HG02571 (cell line): ENCODE measurements around the gene KRTAP5-11.
"Not testable (repeated sequence)": the region's sequence is repeated elsewhere in the genome, so short reads cannot be mapped to it uniquely, and the experiment has no call there.

Experiments used
- ATAC-seq: cut with Tn5 transposase; IDR thresholded peaks from one replicate; pipeline ENCODE4 v1.9.1; 2021; ENCODE audit warnings: mild to moderate bottlenecking, moderate library complexity; ENCODE audit not compliant: unreplicated experiment

KRTAP5-11 gene, protein sequence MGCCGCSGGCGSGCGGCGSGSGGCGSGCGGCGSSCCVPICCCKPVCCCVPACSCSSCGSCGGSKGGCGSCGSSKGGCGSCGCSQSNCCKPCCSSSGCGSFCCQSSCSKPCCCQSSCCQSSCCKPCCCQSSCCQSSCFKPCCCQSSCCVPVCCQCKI

DNA sequence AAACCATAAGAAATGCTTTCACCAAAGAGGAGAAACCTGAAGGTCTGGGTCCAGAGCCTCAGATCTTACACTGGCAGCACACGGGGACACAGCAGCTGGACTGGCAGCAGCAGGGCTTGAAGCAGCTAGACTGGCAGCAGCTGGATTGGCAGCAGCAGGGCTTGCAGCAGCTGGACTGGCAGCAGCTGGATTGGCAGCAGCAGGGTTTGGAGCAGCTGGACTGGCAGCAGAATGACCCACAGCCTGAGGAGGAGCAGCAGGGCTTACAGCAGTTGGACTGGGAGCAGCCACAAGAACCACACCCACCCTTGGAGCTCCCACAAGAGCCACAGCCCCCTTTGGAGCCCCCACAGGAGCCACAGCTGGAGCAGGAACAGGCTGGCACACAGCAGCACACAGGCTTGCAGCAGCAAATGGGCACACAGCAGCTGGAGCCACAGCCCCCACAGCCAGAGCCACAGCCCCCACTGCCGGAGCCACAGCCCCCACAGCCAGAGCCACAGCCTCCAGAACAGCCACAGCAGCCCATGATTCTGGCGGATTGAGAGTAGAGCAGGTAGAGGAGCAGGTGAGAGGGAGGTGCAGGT is at the start of gene KRTAP5-11:
Gene KRTAP5-11, minus strand, starts transcription at position 567 of the 587 bp plus-strand sequence. Its CDS starts 38 bp downstream, at position 529.
- ATAC-seq, result no peak

DNA sequence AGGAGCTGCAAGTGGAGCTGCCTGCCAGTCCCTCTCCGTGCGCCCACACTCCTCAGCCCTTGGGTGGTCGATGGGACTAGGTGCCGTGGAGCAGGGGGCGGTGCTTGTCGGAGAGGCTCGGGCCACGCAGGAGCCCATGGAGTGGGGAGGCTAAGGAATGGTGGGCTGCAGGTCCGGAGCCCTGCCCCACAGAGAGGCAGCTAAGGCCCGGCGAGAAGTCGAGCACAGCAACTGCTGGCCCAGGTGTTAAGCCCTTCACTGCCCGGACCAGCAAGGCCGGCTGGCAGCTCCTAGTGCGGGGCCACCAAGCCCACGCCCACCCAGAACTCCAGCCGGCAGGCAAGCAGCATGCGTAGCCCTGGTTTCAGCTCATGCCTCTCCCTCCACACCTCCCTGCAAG is 48.9 kb upstream of the KRTAP5-11 start:
- ATAC-seq, result not testable (repeated sequence)

DNA sequence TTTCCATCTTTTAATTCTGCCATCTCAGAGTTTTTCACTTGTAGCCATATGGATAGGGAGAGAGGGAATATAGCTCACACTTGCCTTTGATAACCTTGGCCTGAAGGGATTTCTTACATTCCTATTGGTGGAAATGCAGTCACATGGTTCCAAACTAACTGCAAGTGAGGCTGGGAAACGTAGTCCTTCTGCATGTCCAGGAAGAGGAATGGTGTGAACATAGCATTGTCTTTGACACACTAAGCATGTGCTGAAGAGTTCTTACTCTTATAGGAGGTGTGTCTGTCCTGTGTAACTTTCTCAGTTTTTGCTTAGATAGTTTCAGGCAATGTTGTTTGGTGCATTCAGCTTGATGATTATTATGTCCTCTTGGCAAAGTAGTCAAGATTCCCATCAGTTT is 47.4 kb upstream of the KRTAP5-11 start:
- not testable (repeated sequence) for ATAC-seq

DNA sequence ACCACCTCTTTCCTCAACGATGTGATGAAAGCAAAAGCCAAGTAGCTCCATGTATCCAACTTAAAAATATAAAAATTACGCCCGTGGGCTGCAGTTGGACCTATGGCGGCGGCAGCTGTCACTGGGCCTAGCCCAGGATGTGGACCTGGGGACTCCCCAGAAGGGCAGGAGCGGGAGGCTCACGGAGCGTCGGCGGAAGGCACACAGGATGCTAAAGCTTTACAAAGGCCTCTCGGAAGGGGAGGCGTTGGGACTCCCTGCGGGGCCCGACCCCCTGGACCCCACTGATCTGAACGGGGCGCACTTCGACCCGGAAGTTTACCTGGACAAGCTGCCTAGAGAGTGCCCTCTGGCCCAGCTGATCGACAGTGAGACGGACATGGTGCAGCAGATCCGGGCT is 46.3 kb upstream of the KRTAP5-11 start:
- not testable (repeated sequence) for ATAC-seq

DNA sequence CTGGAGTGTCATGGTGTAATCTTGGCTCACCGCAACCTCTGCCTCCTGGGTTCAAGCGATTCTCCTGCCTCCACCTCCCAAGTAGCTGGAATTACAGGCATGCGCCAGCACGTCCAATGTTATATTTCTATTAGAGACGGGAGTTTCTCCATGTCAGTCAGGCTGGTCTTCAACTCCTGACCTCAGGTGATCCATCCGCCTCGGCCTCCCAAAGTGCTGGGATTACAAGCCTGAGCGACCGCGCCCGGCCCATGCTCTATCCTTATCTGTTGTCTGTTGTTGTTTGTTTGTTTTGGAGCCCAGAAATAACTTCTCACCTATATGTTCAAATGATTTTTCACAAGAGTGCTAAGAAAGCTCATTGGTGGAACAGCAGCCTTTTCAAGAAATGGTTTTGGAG is 40.6 kb upstream of the KRTAP5-11 start:
- ATAC-seq, result not testable (repeated sequence)

DNA sequence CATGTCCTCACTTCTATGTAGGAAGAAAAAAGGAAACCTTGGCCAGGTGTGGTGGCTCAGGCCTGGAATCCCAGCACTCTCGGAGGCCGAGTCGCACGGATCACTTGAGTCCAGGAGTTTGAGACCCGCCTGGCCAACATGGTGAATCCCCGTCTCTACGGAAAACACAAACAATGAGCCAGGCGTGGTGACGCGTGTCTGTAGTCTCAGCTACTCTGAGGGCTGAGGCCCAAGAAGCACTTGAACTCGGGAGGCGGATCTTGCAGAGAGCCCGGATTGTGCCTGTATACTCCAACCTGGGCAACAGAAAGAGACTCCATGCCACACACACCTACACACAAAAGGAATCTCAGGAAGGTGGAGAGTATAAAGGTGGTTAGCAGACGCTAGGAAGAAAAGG is 39.9 kb upstream of the KRTAP5-11 start:
- ATAC-seq, result not testable (repeated sequence)

DNA sequence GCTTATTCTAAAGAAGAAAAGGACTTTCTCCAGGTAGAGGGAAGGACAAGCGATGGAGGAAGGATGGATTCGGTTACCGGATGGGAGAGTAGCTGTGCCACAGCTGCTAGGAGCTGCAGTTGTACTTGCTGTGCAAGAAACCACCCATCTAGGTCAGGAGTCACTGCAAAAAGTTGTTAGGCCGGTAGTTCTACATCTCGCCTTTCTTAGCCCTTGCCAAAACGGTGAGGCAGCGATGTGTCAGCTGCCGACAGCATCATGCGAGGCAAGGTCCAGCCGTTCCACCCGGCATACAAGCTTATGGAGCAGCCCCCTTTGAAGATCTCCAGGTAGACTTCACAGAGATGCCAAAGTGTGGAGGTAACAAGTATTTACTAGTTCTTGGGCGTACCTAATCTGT is 32.3 kb upstream of the KRTAP5-11 start:
- not testable (repeated sequence) for ATAC-seq

DNA sequence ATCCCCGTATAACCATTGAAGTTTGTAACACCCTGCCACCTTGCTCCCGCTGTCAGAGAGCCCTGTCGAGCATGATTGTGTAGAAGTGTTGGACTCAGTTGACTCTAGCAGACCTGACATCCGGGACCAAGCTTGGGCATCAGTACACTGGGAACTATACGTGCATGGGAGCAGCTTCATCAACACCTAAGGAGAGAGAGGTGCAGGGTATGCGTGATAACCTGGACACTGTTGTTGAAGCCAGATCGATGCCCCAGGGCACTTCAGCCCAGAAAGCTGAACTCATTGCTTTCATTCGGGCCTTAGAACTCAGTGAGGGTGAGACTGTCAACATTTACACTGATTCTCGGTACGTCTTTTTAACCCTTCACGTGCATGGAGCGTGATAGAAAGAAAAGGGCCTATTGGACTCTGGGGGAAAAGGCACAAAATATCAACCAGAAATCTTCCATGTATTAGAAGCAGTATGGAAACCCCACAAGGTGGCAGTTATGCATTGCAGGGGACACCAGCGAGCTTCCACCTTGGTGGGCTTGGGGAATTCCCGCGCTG is 31.8 kb upstream of the KRTAP5-11 start:
- not testable (repeated sequence) for ATAC-seq

DNA sequence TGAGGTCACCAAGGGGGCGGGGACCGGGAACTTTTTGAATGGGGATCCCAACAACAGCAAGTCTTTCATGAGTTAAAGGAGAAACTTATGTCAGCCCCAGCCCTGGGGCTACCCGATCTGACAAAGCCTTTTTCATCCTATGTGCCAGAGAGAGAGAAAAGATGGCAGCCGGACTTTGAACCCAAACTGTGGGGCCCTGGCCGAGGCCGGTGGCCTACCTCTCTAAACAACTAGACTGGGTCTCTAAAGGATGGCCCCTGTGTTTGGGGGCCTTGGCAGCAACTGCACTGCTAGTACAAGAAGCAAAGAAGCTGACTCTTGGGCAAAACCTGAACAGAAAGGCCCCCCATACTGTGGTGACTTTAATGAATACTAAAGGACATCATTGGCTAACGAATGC is 31.3 kb upstream of the KRTAP5-11 start:
- not testable (repeated sequence) for ATAC-seq

DNA sequence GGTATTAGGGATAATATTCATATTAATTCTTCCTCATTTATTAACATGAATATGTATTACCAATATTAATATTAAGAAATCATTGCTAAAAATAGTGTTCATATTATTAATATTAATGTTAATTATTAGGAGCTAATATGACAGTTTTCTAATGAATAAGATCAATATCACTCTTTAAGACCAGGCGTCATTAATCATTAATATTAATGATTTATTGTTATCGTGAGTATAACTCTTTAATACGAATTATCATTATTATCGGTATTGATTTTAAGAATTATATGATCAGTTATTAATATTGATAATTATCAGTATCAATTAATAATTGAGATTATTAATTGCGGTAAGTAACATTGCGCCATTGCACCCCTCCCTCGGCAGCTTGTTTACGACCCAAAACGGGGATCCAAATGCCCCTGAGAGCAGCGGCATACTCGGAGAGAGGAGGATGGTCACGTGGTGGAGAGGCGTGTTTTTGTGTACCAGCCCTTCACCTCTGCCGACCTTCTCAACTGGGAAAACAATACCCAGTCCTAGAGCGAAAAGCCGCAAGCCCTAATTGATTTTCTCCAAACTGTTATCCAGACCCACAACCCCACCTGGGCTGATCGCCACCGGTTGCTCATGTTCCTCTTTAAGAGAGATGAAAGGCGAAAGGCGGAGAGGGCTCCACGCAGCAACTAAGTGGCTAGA is 28.7 kb upstream of the KRTAP5-11 start:
- ATAC-seq, result not testable (repeated sequence)

DNA sequence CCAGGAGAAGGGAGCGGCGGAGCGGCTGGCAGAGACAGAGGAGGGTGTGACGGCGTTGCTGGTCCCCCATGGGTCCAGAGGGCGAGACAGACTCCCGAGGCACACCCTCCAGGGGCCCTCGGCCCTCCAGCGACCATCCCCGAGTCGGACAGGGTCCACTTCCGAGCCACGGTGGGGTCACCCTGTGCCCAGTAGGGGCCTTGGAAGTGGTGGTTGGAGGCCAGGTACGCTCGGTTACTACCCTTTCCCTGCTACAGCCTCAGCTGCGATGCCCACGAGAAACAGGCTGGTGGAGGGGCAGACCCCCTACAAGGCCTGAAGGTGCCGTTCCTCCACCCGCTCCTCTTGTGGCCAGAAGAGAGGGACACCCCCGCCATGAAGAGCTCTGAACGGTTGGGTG is 25.6 kb upstream of the KRTAP5-11 start:
- ATAC-seq, result not testable (repeated sequence)

DNA sequence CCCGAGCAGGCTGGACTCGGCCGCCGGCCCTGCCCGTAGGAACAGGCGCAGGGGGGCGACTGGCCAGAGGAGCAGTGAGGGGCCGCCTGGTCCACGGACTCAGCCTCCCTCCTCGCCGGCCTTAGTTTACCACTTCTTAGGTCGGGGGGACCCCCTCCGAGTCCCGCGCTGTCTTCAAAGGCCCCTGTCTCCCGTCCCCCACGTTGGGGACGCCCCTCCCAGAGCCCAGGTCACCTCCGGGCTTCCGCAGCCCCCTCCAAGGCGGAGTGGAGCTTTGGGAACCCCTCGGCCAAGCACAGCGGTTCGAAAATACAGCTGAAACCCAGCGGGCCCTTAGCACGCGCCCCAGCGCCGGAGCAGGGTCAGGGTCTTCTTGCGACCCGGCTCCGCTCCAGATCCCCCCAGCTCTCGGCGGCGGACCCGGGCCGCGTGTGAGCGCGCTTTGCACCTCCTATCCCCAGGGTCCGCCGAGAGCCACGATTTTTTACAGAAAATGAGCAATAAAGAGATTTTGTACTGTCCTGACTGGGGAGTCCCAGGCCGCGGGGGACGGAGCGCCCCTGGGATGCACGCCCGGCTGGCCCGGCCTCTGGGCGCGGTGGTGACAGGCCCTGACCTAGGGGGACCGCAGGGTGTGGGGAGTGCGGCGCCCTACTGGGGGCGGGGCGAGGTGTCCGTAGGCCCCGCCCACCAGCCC is 25.0 kb upstream of the KRTAP5-11 start:
- ATAC-seq, result not testable (repeated sequence)

DNA sequence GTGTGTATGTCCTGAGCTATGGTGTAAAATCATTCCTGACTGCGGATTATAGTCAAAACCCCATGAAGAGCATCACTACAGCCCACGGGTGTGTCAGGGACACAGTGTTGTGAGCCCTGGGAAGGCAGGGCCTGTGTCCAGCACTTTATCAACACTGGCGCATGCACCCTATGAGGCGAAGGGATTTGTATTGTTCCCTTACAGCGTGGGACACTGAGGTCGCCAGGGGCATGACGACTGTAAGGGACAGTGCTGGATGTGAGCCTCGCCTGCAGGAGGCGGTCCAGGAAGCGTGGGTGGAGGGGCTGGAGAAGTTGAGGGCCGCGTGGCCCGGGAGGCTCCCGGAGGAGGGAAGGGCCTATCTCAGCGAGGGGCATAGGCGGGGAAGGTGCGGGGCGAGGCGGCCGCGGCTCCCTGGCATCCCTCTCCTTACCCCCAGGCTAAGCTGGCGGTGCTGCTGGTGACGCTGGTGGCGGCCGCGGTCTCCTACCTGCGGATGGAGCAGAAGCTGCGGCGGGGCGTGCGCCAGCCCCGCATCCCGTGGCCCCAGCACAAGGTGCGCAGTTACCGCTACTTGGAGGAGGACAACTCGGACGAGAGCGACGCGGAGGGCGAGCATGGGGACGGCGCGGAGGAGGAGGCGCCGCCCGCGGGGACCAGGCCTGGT is 24.3 kb upstream of the KRTAP5-11 start:
- ATAC-seq, result not testable (repeated sequence)

DNA sequence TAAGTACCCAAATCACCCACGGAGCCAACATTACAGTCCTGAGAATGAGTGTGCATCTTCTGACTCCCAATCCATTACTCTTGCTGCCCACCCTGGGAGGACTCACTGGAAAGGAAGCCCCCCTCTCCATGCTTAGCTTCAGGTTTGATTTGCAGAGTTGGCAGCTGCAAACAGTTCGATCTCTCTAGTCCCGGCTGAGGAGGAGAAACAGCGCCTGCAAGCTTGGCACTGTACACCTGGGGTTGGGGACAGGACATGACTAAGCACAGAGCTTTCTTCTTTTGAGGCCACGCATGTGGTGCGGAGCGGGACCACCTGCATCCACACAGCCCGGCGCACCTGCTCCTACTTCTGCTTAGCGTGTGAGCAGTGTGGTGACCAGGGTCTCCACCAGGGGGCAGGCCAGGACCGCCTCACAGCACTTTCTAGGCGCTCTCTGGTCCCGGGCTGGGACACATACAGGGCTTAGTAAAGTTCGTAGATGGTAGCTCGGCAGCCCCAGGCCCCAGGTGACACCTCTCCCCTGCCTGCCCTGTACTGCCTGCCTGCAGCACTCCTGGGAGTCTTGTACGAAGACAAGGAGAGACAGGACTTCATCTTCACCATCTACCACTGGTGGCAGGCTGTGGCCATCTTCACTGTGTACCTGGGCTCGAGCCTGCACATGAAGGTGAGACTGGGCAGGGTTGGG is 22.3 kb upstream of the KRTAP5-11 start:
- not testable (repeated sequence) for ATAC-seq

DNA sequence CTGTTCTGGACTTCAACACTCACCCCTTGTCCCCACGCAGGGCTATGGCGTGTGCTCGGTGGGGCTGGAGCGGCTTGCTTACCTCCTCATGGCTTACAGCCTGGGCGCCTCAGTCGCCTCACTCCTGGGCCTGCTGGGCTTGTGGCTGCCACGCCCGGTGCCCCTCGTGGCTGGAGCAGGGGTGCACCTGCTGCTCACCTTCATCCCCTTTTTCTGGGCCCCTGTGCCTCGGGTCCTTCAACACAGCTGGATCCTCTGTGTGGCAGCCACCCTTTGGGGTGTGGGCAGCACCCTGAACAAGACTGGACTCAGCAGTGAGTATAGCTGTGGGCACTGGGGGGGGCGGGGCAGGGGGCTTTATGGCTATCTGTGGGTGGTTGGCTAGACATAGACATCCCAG is 20.5 kb upstream of the KRTAP5-11 start:
- ATAC-seq, result not testable (repeated sequence)

DNA sequence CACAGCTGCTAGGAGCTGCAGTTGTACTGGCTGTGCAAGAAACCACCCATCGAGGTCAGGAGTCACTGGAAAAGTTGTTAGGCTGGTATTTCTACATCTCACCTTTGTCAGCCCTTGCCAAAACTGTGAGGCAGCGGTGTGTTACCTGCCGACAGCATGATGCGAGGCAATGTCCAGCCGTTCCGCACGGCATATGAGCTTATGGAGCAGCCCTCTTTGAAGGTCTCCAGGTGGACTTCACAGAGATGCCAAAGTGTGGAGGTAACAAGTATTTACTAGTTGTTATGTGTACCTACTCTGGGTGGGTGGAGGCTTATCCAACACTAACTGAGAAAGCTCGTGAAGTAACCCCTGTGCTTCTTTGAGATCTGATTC is 6.9 kb upstream of the KRTAP5-11 start:
- not testable (repeated sequence) for ATAC-seq

DNA sequence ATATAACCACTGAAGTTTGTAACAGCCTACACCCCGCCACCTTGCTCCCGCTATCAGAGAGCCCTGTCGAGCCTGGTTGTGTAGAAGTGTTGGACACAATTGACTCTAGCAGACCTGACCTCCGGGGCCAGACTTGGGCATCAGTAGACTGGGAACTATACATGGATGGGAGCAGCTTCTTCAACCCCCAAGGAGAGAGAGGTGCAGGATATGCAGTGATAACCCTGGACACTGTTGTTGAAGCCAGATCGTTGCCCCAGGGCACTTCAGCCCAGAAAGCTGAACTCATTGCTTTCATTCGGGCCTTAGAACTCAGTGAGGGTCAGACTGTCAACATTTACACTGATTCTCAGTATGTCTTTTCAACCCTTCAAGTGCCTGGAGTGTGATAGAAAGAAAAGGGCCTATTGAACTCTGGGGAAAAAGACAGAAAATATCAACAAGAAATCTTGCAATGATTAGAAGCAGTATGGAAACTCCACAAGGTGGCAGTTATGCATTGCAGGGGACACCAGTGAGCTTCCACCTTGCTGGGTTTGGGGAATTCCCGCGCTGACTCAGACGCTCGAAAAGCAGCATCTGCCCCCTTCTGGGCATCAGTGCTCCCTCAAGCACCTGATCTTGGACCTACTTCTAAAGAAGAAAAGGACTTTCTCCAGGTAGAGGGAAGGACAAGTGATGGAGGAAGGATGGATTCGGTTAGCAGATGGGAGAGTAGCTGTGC is 6.3 kb upstream of the KRTAP5-11 start:
- ATAC-seq, result not testable (repeated sequence)

DNA sequence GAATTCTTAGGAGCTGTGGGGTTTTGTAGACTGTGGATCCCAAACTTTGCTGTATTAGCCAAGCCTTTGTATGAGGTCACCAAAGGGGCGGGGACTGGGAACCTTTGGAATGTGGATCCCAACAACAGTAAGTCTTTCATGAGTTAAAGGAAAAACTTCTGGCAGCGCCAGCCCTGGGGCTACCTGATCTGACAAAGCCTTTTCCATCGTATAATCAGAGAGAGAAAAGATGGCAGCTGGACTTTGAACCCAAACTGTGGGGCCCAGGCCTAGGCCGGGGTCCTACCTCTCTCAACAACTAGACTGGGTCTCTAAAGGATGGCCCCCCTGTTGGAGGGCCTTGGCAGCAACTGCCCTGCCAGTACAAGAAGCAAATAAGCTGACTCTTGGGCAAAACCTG is 5.6 kb upstream of the KRTAP5-11 start:
- ATAC-seq, result not testable (repeated sequence)

DNA sequence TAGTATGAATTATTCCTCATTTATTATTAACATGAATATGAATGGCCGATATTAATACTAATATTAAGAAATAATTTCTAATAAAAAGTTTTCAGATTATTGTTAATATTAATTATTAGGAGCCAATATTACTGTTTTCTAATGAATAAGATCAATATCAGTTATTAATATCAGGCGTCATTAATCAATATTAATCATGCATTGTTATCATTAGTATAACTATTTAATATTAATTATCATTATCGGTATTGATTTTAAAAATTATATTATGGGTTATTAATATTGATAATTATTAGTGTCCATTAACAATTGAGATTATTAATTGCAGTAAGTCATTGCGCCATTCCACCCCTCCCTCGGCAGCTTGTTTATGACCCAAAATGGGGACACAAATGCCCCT is 3.0 kb upstream of the KRTAP5-11 start:
- not testable (repeated sequence) for ATAC-seq
